HUES48 (cell line): ENCODE measurements around the gene MACROD2.
"Not testable (repeated sequence)": the region's sequence is repeated elsewhere in the genome, so short reads cannot be mapped to it uniquely, and the experiment has no call there.

Experiments
- H3K27ac ChIP-seq: one replicate; pipeline ENCODE4 v1.7.0; 2013; ENCODE audit warnings: low read depth, low read length, inconsistent platforms
- H3K27me3 ChIP-seq: 2 replicates; pipeline ENCODE4 v1.6.1; 2013; ENCODE audit warnings: mild to moderate bottlenecking, low read length; ENCODE audit not compliant: control insufficient read depth, insufficient read depth
- H3K36me3 ChIP-seq: 2 replicates; pipeline ENCODE4 v1.6.1; 2013; ENCODE audit warnings: low read length; ENCODE audit not compliant: control insufficient read depth, insufficient read depth
- H3K4me1 ChIP-seq: 2 replicates; pipeline ENCODE4 v1.6.1; 2013; ENCODE audit warnings: mild to moderate bottlenecking, low read length; ENCODE audit not compliant: control insufficient read depth, insufficient read depth
- H3K4me3 ChIP-seq: 2 replicates; pipeline ENCODE4 v1.5.1; 2013; ENCODE audit warnings: mild to moderate bottlenecking, low read depth, low read length
- H3K9ac ChIP-seq: 2 replicates; pipeline ENCODE4 v1.6.1; 2013; ENCODE audit warnings: mild to moderate bottlenecking, low read depth, low read length, moderate library complexity
- H3K9me3 ChIP-seq: 2 replicates; pipeline ENCODE4 v1.6.1; 2013; ENCODE audit warnings: low read length; ENCODE audit not compliant: control insufficient read depth, insufficient read depth

Gene MACROD2

GRCh38 chr20:14957402-14957801, 962.1 kb downstream of the MACROD2 start:
- no peaks in the 10 kb centered on the region for H3K9me3 ChIP-seq
- H3K4me3 ChIP-seq = no peak overlapping the region
- no peak overlapping the region for H3K9ac ChIP-seq
- peaks cover 6% of the 10 kb centered on the region for H3K4me1 ChIP-seq
- no peak overlapping the region for H3K27ac ChIP-seq
- no peaks in the 10 kb centered on the region for H3K36me3 ChIP-seq
- no peaks in the 10 kb centered on the region for H3K27me3 ChIP-seq

- Histone ChIP-seq H3K4me3 (no peak overlapping the region), H3K9ac (no peak overlapping the region), H3K27ac (no peak overlapping the region), H3K36me3 (no peaks in the 10 kb centered on the region), H3K27me3 (no peaks in the 10 kb centered on the region), H3K4me1 (peaks cover 10% of the 10 kb centered on the region), H3K9me3 (no peaks in the 10 kb centered on the region)
Measured at GRCh38 chr20:14958626-14959025, 963.3 kb downstream of the MACROD2 start.

GRCh38 chr20:14959506-14960475, 964.5 kb downstream of the MACROD2 start:
- no peak overlapping the region for H3K9ac ChIP-seq
- no peaks in the 10 kb centered on the region for H3K27me3 ChIP-seq
- H3K4me1 ChIP-seq = peaks cover 10% of the 10 kb centered on the region
- H3K36me3 ChIP-seq = no peaks in the 10 kb centered on the region
- H3K9me3 ChIP-seq = no peaks in the 10 kb centered on the region
- H3K4me3 ChIP-seq = no peak overlapping the region
- no peak overlapping the region for H3K27ac ChIP-seq

- H3K27ac ChIP-seq = no peak overlapping the region
- no peaks in the 10 kb centered on the region for H3K27me3 ChIP-seq
- no peaks in the 10 kb centered on the region for H3K36me3 ChIP-seq
- no peaks in the 10 kb centered on the region for H3K9me3 ChIP-seq
- H3K4me1 ChIP-seq = peaks cover 4% of the 10 kb centered on the region; the same call in 1 of the 2 replicates
- no peak overlapping the region for H3K4me3 ChIP-seq
- H3K9ac ChIP-seq = no peak overlapping the region
Measured at GRCh38 chr20:14960831-14961230, 965.5 kb downstream of the MACROD2 start.

- Histone ChIP-seq H3K9me3 (no peaks in the 10 kb centered on the region), H3K36me3 (no peaks in the 10 kb centered on the region), H3K27ac (peak overlapping the region; percentile 29), H3K4me3 (no peak overlapping the region), H3K27me3 (no peaks in the 10 kb centered on the region), H3K4me1 (peaks cover 4% of the 10 kb centered on the region; the same call in 1 of the 2 replicates), H3K9ac (no peak overlapping the region)
Measured at GRCh38 chr20:14963262-14963663, 967.9 kb downstream of the MACROD2 start.

- Histone ChIP-seq H3K36me3 (no peaks in the 10 kb centered on the region), H3K27ac (no peak overlapping the region), H3K4me1 (peaks cover 4% of the 10 kb centered on the region; the same call in 1 of the 2 replicates), H3K9ac (no peak overlapping the region), H3K9me3 (no peaks in the 10 kb centered on the region), H3K27me3 (no peaks in the 10 kb centered on the region), H3K4me3 (no peak overlapping the region)
Measured at GRCh38 chr20:14966203-14966602, 970.9 kb downstream of the MACROD2 start.

- H3K27ac ChIP-seq = no peak overlapping the region
- no peak overlapping the region for H3K9ac ChIP-seq
- no peaks in the 10 kb centered on the region for H3K36me3 ChIP-seq
- no peaks in the 10 kb centered on the region for H3K9me3 ChIP-seq
- no peaks in the 10 kb centered on the region for H3K27me3 ChIP-seq
- no peak overlapping the region for H3K4me3 ChIP-seq
- peaks cover 4% of the 10 kb centered on the region; the same call in 1 of the 2 replicates for H3K4me1 ChIP-seq
Measured at GRCh38 chr20:14966808-14967207, 971.5 kb downstream of the MACROD2 start.

- Histone ChIP-seq H3K36me3 (no peaks in the 10 kb centered on the region), H3K27me3 (no peaks in the 10 kb centered on the region), H3K4me1 (0 out of 2 replicates have a peak, but pooled peaks cover 4% of the 10 kb centered on the region), H3K4me3 (no peak overlapping the region), H3K27ac (no peak overlapping the region), H3K9ac (no peak overlapping the region), H3K9me3 (no peaks in the 10 kb centered on the region)
Measured at GRCh38 chr20:14972256-14972655, 976.9 kb downstream of the MACROD2 start.

- no peaks in the 10 kb centered on the region for H3K9me3 ChIP-seq
- no peak overlapping the region for H3K4me3 ChIP-seq
- H3K36me3 ChIP-seq = no peaks in the 10 kb centered on the region
- no peaks in the 10 kb centered on the region for H3K27me3 ChIP-seq
- H3K4me1 ChIP-seq = 0 out of 2 replicates have a peak, but pooled peaks cover 4% of the 10 kb centered on the region
- H3K9ac ChIP-seq = no peak overlapping the region
- H3K27ac ChIP-seq = no peak overlapping the region
Measured at GRCh38 chr20:14972690-14973089, 977.4 kb downstream of the MACROD2 start.

- Histone ChIP-seq H3K27me3 (no peaks in the 10 kb centered on the region), H3K27ac (no peak overlapping the region), H3K4me1 (no peaks in the 10 kb centered on the region), H3K9me3 (peaks cover 14% of the 10 kb centered on the region; the same call in 1 of the 2 replicates), H3K36me3 (no peaks in the 10 kb centered on the region), H3K9ac (no peak overlapping the region), H3K4me3 (no peak overlapping the region)
Measured at GRCh38 chr20:14979453-14979986, 984.2 kb downstream of the MACROD2 start.

GRCh38 chr20:14981486-14981885, 986.2 kb downstream of the MACROD2 start:
- not testable (repeated sequence) for H3K4me3 ChIP-seq, H3K27ac ChIP-seq, H3K27me3 ChIP-seq, H3K9ac ChIP-seq, H3K36me3 ChIP-seq, H3K4me1 ChIP-seq
- H3K9me3 ChIP-seq = peaks cover 14% of the 10 kb centered on the region; the same call in 1 of the 2 replicates
